Loucy (cell line): ENCODE data around the gene NELL2.

Source experiments
- H2AFZ ChIP-seq: fragments of 200-600 bp; sonication (generic); 2 replicates; pipeline ENCODE4 v1.6.0; 2016; ENCODE audit warnings: antibody characterized with exemption, mild to moderate bottlenecking, low read length, moderate library complexity
- H3F3A ChIP-seq: fragments of 200-600 bp; 2 replicates; pipeline ENCODE4 v1.6.0; 2016; ENCODE audit warnings: antibody characterized with exemption, low read depth, mild to moderate bottlenecking
- H3K27me3 ChIP-seq: fragments of 200-600 bp; sonication (generic); 2 replicates; pipeline ENCODE4 v1.6.1; 2014; ENCODE audit warnings: low read length, mild to moderate bottlenecking; ENCODE audit not compliant: insufficient read depth, poor library complexity, severe bottlenecking
- H3K36me3 ChIP-seq: fragments of 200-600 bp; sonication (generic); 2 replicates; pipeline ENCODE4 v1.6.1; 2016; ENCODE audit warnings: low read length; ENCODE audit not compliant: insufficient read depth
- H3K4me1 ChIP-seq: fragments of 200-600 bp; sonication (generic); 2 replicates; pipeline ENCODE4 v1.5.1; 2014; ENCODE audit warnings: low read length, mild to moderate bottlenecking; ENCODE audit not compliant: insufficient read depth, poor library complexity, severe bottlenecking
- H3K4me2 ChIP-seq: fragments of 200-600 bp; sonication (generic); 2 replicates; pipeline ENCODE4 v1.6.0; 2014; ENCODE audit warnings: antibody characterized with exemption, low read length, low read depth, mild to moderate bottlenecking; ENCODE audit not compliant: poor library complexity, severe bottlenecking
- H3K4me3 ChIP-seq: fragments of 200-600 bp; sonication (generic); 2 replicates; pipeline ENCODE4 v1.5.1; 2014; ENCODE audit warnings: low read length, mild to moderate bottlenecking, mixed read lengths; ENCODE audit not compliant: poor library complexity, severe bottlenecking
- H3K79me2 ChIP-seq: fragments of 200-600 bp; sonication (generic); 2 replicates; pipeline ENCODE4 v1.6.1; 2014; ENCODE audit warnings: low read length; ENCODE audit not compliant: insufficient read depth
- H3K9ac ChIP-seq: fragments of 200-600 bp; sonication (generic); 2 replicates; pipeline ENCODE4 v1.6.0; 2014; ENCODE audit warnings: mild to moderate bottlenecking, low read depth, low read length, moderate library complexity; ENCODE audit not compliant: poor library complexity, severe bottlenecking
- H3K9me2 ChIP-seq: fragments of 200-600 bp; sonication (generic); replicated peaks from 2 replicates; pipeline ENCODE4 v1.6.1; 2016; ENCODE audit warnings: low read depth, low read length, mixed read lengths
- H3K9me3 ChIP-seq: fragments of 200-600 bp; sonication (generic); 2 replicates; pipeline ENCODE4 v1.6.1; 2014; ENCODE audit warnings: mild to moderate bottlenecking, antibody characterized with exemption, low read length, low read depth; ENCODE audit not compliant: insufficient read depth
- H4K20me1 ChIP-seq: fragments of 200-600 bp; sonication (generic); 2 replicates; pipeline ENCODE4 v1.6.0; 2014; ENCODE audit warnings: antibody characterized with exemption, low read length, mild to moderate bottlenecking; ENCODE audit not compliant: insufficient read depth, poor library complexity, severe bottlenecking
- CTCF ChIP-seq: fragments of 200-600 bp; sonication (generic); conservative IDR thresholded peaks from 2 replicates; pipeline ENCODE4 v1.5.1; 2014; ENCODE audit warnings: mild to moderate bottlenecking, antibody characterized with exemption, low read length
- EZH2phosphoT487 ChIP-seq: fragments of 200-600 bp; IDR thresholded peaks from 2 replicates; pipeline ENCODE4 v1.6.1; 2018; ENCODE audit warnings: antibody characterized with exemption, mild to moderate bottlenecking, moderate library complexity, borderline replicate concordance

The NELL2 gene

GRCh38 chr12:44653861-44654527 is 222.1 kb downstream of the NELL2 start:
- H3K9me3 ChIP-seq: no peaks in the 10 kb centered on the region
- TF ChIP-seq EZH2phosphoT487 (no peak), CTCF (no peak)
- H3K36me3 ChIP-seq: no peaks in the 10 kb centered on the region
- no peaks in the 10 kb centered on the region for H3K4me1 ChIP-seq
- H3F3A ChIP-seq: no peaks in the 10 kb centered on the region
- no peaks in the 10 kb centered on the region for H4K20me1 ChIP-seq
- no peak overlapping the region for H3K4me3 ChIP-seq
- H3K4me2 ChIP-seq: no peak overlapping the region
- H3K9ac ChIP-seq: no peak overlapping the region
- H3K79me2 ChIP-seq: no peaks in the 10 kb centered on the region
- no peak overlapping the region for H2AFZ ChIP-seq
- no peaks in the 10 kb centered on the region for H3K27me3 ChIP-seq
- no peaks in the 10 kb centered on the region for H3K9me2 ChIP-seq

- H3K4me1 ChIP-seq: no peaks in the 10 kb centered on the region
- no peaks in the 10 kb centered on the region for H3K9me2 ChIP-seq
- H3K4me3 ChIP-seq: no peak overlapping the region
- H3K4me2 ChIP-seq: no peak overlapping the region
- no peak overlapping the region for H3K9ac ChIP-seq
- TF ChIP-seq EZH2phosphoT487 (no peak), CTCF (no peak)
- H2AFZ ChIP-seq: no peak overlapping the region
- no peaks in the 10 kb centered on the region for H4K20me1 ChIP-seq
- H3K27me3 ChIP-seq: no peaks in the 10 kb centered on the region
- H3K36me3 ChIP-seq: no peaks in the 10 kb centered on the region
- no peaks in the 10 kb centered on the region for H3K9me3 ChIP-seq
- no peaks in the 10 kb centered on the region for H3K79me2 ChIP-seq
- no peaks in the 10 kb centered on the region for H3F3A ChIP-seq
Observed at GRCh38 chr12:44649693-44650092, 226.4 kb downstream of the NELL2 start.

GRCh38 chr12:44647917-44648690 is 228.0 kb downstream of the NELL2 start:
- no peaks in the 10 kb centered on the region for H3K36me3 ChIP-seq
- H3K4me1 ChIP-seq: no peaks in the 10 kb centered on the region
- H3K9ac ChIP-seq: no peak overlapping the region
- H3K4me3 ChIP-seq: no peak overlapping the region
- no peaks in the 10 kb centered on the region for H3K27me3 ChIP-seq
- no peaks in the 10 kb centered on the region for H3K9me3 ChIP-seq
- H2AFZ ChIP-seq: no peak overlapping the region
- H3K79me2 ChIP-seq: no peaks in the 10 kb centered on the region
- TF ChIP-seq EZH2phosphoT487 (no peak), CTCF (no peak)
- no peaks in the 10 kb centered on the region for H3F3A ChIP-seq
- no peaks in the 10 kb centered on the region for H4K20me1 ChIP-seq
- no peaks in the 10 kb centered on the region for H3K9me2 ChIP-seq
- H3K4me2 ChIP-seq: no peak overlapping the region
